ENCODE measurements around the gene SNX1.
A peak's percentile ranks its signal among the peaks of the same experiment; 100 is the strongest.
"Not testable (repeated sequence)": the region's sequence is repeated elsewhere in the genome, so short reads cannot be mapped to it uniquely, and the experiment has no call there.

Gene SNX1

DNA sequence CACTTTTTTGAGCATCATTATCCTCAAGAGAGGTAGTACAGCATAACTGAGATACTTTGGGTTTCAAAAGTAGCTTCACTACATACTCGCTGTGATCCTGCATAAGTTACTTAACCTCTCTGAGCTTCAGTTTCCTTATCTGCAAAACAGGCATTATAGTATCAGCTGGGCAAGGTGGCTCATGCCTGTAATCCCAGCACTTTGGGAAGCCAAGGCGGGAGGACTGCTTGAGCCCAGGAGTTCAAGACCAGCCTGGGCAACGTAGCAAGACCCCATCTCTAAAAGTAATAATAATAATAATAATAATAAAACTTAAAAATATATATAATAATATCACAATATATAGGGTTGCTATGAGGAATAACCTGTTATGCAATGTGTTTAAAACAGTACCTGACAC, 13.0 kb upstream of the SNX1 start:
- no peak for DNase-seq

DNA sequence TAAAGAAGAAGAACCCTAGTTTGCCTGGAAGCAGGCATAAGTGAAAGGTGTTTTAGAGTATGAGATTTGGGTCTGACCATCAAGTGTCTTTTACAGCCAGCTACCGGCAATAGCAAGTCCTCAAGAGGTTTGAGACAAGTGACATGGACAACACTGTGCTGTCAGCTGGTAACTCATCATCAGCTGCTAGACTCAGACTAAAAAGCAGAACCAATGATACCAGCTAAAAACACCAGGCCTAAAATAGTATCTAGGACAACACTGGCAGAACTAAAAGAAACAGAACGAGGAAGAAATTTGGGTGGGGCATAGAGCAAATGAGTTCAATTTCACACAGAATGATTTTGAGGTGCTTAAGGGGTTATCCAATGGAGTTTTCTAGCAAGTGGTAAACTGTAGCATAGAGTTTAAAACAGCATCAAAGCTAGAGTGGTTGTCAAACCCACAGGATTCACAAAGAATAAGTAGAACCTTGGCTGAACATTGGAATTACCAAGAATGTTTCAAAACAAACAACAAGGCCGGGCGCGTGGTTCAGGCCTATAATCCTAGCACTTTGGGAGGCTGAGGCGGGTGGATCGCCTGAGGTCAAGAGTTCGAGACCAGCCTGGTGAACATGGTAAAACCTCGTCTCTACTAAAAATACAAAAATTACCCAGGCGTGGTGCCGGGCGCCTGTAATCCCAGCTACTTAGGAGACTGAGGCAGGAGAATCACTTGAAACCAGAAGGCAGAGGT, 6.1 kb upstream of the SNX1 start:
- peak; percentile 54 to 59 for DNase-seq

GRCh38 chr15:64090527-64090926, 5.3 kb upstream of the SNX1 start:
- DNase-seq: peak; percentile 81 to 84

DNA sequence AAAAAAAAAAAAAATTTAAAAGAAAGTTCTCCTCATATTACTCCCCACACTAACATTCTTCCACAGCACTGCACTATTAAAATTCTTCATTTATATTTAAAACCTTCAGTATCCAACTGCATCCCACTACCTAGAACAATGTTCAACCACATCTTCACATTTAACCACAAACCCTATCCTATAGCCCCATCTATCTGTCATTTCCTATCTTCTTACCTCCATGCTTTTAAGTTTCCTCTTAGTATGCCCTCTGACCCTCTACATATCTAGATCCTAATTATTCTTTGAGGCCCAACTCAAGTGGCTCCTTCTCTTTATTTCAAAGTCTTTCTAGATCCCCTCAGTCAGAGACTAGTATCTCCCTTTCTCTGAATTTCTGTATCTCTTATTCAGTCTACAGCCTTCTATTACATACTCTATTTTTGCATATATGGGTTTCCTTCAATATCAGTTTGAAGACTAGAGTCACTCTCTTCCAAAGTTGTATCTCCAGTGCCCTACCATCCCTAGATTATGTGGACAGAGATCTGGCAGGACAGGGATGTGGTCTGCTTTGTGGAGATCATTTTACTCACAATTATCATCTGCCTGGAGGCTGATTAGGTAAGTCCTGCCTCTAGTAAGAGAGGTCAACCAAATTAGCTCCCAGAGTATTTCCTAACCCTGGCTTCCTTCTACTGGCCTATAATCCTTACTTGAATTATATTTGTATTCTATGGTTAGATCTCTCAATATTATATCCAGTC, 3.5 kb upstream of the SNX1 start:
- peak in 1 of 2 experiments; percentile 25 for DNase-seq

GRCh38 chr15:64092864-64093626, 2.7 kb upstream of the SNX1 start:
- peak; percentile 59 to 92 for DNase-seq

GRCh38 chr15:64093627-64094417, 2.0 kb upstream of the SNX1 start, which contains the start of gene CIAO2A:
Gene CIAO2A (minus strand): TSS chr15:64093838. CDS start chr15:64093768, 70 bp downstream.
- peak; percentile 100 for DNase-seq

DNA sequence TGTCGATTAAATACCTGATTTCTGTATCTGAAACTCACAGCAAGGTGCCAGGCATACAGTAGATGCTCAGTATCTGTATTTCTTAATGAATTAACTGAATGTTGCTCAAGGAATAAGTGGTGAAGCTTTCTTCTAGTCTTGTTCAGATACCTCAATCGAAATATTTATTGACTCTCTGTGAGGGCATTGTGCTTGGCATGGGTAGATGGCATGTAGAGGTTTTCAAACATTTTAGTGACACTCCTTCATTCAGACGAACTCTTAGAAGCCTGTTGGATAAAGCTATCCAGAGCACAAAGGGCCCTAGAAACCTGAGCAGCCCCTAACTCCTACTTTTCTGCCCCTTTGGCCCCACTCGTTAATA, 369 bp upstream of the SNX1 start:
- DNase-seq: no peak

DNA sequence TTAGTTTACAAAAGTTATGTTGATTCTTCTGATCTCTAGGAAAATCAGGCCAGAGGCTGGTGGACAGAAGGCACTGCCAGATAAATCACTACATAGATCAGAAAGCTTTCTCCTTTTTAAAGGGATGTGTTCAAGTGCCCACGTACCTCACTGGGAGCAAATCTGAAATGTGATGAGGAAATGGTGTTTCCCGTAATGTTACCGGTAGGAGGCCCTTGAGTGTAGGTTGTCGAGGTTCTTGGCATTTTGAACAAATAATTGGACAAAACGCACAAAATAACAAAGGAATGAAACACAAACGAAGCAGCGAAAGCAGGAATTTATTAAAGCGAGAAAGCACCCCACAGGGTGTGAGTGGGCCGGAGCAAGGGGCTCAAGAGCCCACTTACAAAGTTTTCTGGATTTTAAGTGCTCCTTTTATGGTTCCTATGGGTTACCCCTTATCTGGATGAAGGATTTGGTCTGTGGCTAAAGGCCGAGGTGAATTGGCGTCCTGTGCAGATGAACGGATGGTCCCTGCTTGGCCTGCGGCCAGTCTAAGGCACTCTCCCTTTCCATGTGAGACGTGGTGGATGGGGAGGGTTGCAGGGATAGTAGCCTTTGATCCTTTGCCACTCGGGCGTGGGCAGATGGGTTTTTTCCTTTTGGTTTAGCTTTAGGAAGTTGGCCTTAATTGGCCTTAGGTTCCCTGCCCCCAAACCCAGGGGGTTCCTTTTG, 1.0 kb downstream of the SNX1 start:
- DNase-seq: peak in 1 of 2 experiments; percentile 29

GRCh38 chr15:64099379-64099778, 3.6 kb downstream of the SNX1 start:
- no peak for DNase-seq

DNA sequence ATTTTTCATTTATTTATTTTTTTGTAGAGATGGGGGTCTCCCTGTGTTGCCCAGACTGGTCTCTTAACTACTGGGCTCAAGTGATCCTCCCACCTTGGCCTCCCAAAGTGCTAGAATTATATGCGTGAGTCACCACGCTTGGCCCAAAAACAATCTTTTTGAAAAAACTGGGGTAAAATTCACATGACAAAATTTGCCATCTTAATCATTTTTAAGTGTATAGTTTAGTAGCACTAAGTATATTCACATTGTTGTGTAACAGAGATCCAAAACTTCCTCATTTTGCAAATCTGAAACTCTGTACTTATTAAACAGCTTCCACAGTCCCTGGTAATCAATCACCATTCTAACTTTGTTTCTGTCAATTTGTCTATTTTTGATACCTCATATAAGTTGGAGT, 5.2 kb downstream of the SNX1 start:
- DNase-seq: peak in 1 of 2 experiments; percentile 37

DNA sequence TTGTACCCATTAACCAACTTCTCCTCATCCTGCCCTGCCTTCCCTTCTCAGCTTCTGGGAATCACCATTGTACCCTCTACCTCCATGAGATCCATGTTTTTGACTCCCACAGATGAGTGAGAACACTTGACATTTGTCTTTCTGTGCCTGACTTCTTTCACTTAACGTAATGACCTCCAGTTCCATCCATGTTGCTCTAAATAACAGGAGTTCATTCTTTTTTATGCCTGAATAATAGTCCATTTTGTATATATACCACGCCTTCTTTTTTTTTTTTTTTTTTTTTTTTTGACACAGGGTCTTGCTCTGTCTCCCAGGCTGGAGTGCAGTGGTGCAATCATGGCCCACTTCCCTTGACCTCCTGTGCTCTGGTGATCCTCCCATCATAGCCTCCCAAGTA, 6.7 kb downstream of the SNX1 start:
- DNase-seq: no peak

DNA sequence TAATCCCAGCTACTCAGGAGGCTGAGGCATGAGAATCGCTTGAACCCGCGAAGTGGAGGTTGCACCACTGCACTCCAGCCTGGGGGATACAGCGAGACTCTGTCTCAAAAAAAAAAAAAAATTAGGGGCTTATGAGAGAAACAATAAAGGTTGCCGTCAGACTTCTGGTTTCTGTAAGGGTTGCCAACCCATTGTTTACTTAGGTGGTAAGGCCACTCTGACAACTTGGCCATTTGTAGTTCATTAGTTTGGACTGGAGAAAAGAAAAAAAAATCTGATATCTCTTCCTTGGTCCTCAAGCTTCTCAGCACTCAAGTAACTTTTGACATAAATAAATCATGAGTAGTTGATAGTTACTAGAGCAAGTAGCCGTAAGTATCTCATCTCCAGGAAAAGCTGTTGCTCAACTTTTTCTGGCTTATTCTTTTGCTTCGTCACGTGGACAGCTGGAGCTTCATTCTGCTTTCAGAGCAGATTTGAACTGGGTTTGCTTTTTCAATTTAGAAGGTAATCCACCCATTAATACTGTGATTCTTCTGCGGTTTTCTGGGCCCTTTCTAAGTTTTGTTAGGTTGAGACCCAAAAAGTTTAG, 9.4 kb downstream of the SNX1 start:
- peak in 1 of 2 experiments; percentile 5 for DNase-seq

GRCh38 chr15:64107337-64107736, 11.6 kb downstream of the SNX1 start:
- no peak for DNase-seq

DNA sequence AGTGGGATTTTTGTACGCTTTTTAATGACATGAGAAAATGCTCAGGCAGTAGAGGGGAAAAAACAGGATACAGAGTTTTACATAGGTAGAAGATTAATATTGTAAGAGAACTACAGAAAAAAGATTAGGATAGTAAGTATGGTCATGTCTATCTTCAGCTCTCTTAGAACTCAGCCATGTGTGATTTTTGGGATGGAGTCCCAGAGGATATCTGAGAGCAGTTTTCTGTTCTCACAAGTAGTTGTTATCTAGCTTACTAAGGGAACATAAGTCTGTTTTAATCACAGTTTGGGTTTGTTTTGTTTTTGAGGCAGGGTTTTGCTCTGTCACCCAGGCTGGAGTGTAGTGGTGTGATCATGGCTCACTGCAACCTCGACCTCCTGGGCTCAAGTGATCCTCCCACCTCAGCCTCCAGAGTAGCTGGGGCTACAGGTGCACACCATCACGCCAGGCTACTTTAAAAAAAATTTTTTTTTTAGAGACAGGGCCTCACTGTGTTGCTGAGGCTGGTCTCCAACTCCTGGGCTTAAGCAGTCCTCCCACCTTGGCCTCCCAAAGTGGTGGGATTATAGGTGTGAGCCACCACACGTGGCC, 14.4 kb downstream of the SNX1 start:
- DNase-seq: not testable (repeated sequence)

DNA sequence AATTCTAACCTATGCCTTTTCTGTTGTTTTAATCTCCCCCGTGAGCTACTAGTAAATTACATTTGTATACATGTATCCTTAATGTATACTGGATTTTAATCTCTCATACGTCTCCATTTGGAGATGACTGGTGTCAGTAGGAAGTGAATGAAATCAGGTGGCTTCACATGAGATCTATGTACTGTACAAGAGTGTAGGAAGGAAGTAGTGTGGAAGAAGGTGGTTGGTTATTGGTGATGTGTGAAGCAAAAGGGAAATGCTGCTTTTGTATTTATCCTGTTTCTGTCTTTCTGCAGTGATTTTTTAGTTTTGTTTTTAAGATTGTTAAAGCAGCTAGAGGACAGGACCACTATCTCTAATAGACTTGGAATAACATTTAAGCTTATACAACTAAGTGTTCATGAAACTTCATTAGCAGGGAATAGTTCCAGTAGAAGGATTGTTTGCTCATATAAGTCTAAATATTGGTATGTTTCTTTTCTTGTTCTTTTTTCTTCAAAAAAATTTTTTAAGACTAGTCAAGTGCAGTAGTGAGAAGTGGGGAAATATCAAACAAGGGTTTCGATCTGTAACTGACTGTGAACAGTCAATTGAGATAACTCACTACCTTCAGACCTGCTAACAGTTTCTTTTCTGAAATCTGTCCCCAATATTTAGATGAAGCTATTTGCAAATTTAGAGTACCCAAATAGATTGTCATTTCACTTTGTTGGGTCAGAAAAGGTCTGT, 15.3 kb downstream of the SNX1 start:
- peak in 1 of 2 experiments; percentile 19 for DNase-seq

DNA sequence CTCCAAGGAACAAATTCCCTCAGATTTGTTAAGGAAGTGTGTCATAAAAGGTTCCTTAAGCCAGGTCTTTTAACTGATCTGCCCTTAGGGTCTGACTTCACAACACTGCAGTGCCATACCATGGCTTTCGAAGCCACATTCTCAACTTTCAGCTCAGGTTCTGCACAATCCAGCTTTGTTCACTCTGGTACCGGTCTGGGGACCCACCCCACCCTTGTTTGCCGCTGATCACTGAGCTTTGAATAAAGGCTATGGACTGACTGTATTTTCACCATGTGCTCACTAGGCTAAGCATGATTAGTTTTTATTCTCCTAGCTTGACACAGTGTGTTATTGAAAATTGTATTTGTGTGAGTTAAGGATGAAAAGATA, 15.9 kb downstream of the SNX1 start:
- DNase-seq: no peak

DNA sequence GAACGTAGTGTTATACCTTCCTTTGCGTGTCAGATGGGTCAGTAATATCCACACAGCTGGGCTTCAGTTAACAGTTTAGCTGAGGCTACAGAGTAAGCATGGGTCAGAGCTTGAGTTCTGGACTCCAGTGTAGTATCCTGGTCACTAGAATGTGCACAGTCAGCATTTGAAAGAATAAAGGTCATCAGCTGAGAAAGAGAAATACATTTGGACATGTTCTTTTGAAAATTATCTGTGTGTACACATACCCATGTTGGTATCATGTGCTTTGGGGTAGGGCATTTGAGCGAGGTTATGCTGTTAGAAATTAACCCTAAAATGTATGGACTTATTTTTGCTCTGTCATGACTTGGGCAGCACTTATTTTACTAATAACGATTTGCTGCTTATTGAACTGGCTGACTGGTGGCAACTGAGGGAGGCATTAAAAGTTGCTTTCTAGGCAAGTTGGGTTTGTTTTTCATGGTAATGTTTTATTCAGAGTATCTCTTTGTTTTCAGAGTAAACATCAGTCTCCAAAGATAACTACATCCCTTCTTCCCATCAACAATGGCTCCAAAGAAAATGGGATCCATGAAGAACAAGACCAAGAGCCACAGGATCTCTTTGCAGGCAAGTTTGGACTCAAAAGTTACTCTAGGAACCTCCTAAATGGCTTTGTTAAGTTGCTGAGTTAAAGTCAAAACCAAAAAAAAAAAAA, 16.4 kb downstream of the SNX1 start:
- DNase-seq: no peak

- no peak for DNase-seq
Measured at GRCh38 chr15:64112904-64113303, 17.1 kb downstream of the SNX1 start.

GRCh38 chr15:64117759-64118487, 22.1 kb downstream of the SNX1 start:
- DNase-seq: no peak
